AG04450 (cell line): ENCODE data around the gene BSPRY. TPM values are rescaled to one million over a fixed set of nuclear protein-coding genes. Genes with fewer than 3 reads are reported as not detected.

Experiments
- CTCF ChIA-PET: fragments of 300-600, 350-600 bp; formaldehyde crosslinking; extraction: SDS; loops from one replicate; lab custom pipeline; 2022; ENCODE audit warnings: antibody characterized with exemption, inconsistent platforms; lab: Charles Lee
- POLR2A ChIA-PET: fragments of 350-600 bp; formaldehyde crosslinking; extraction: SDS; loops from one replicate; lab custom pipeline; 2021; ENCODE audit warnings: antibody characterized with exemption, inconsistent platforms; lab: Yijun Ruan, JAX
- DNase-seq: peaks from one replicate; pipeline ENCODE4 v3.0.0-alpha.2; 2011; ENCODE audit warnings: low read depth, low spot score
- H3K27ac ChIP-seq: one replicate; pipeline ENCODE4 v1.5.1; 2012; ENCODE audit warnings: low read depth, low read length, control low read depth
- H3K27me3 ChIP-seq: one replicate; pipeline ENCODE4 v1.6.0; 2012; ENCODE audit warnings: low read length; ENCODE audit not compliant: control insufficient read depth, insufficient read depth
- H3K4me3 ChIP-seq: 2 replicates; pipeline ENCODE4 v1.5.1; 2011; ENCODE audit warnings: mild to moderate bottlenecking, low read depth, low read length, control low read depth
- H3K9me3 ChIP-seq: 2 replicates; pipeline ENCODE4 v1.5.1; 2012; ENCODE audit warnings: low read length; ENCODE audit not compliant: control insufficient read depth, insufficient read depth
- CTCF ChIP-seq: IDR thresholded peaks from 2 replicates; pipeline ENCODE4 v1.5.1; 2011; ENCODE audit warnings: low read depth, low read length, control low read depth, inconsistent platforms
- polyA minus RNA-seq: library from RNA; depleted of rRNA, polyadenylated mRNA; stranded (reverse); fragments of >200 nt; gene quantifications from 2 replicates; pipeline ENCODE4 v1.2.3, GENCODE V29; 2011; rRNA and poly(A)+ RNA removed
- polyA plus RNA-seq: library from polyadenylated mRNA; depleted of rRNA; stranded (reverse); fragments of >200 nt; gene quantifications from 2 replicates; pipeline ENCODE4 v1.2.3, GENCODE V29; 2011; rRNA removed

BSPRY gene
- polyA plus RNA-seq: not detected in 2 replicates
- not detected in 2 replicates for polyA minus RNA-seq

GRCh38 chr9:113349445-113350094 lies at the start of gene BSPRY:
BSPRY (plus strand) TSS chr9:113349541; CDS start chr9:113349580, 39 bp downstream.
- no peak for DNase-seq
- H3K27me3 ChIP-seq: peaks cover 50% of the 10 kb centered on the region
- no peak within 1 kb of the TSS for H3K27ac ChIP-seq
- CTCF ChIA-PET: no interaction called here
- no peak within 1 kb of the TSS for H3K4me3 ChIP-seq
- POLR2A ChIA-PET: interaction anchor here (1.4 kb wide), 1 partner anchor 10 kb away, joined by 5 read pairs; the partner anchor contains the start of gene WDR31
- H3K9me3 ChIP-seq: no peaks in the 10 kb centered on the region
- TF ChIP-seq CTCF: no peak

GRCh38 chr9:113299800-113300292 lies 49.5 kb upstream of the BSPRY start:
- Histone ChIP-seq H3K9me3 (peaks cover 2% of the 10 kb centered on the region; the same call in 1 of the 2 replicates), H3K4me3 (no peak overlapping the region), H3K27me3 (peaks cover 31% of the 10 kb centered on the region), H3K27ac (no peak overlapping the region)
- ChIA-PET CTCF (no interaction called here), POLR2A (interaction anchor here (0.7 kb wide), 1 partner anchor 110 kb away, joined by 3 read pairs; the partner anchor contains the start of genes C9orf43 and POLE3)
- DNase-seq: no peak
- TF ChIP-seq CTCF: no peak

- peaks cover 2% of the 10 kb centered on the region; the same call in 1 of the 2 replicates for H3K9me3 ChIP-seq
- no peak for DNase-seq
- no peak for TF ChIP-seq CTCF
- ChIA-PET CTCF (no interaction called here), POLR2A (no interaction called here)
- no peak overlapping the region for H3K4me3 ChIP-seq
- peaks cover 33% of the 10 kb centered on the region for H3K27me3 ChIP-seq
- H3K27ac ChIP-seq: no peak overlapping the region
Observed at GRCh38 chr9:113301548-113301947, 47.8 kb upstream of the BSPRY start.

- no peak for TF ChIP-seq CTCF
- no peak within 1 kb of the TSS for H3K4me3 ChIP-seq
- DNase-seq: no peak
- peaks cover 33% of the 10 kb centered on the region for H3K27me3 ChIP-seq
- POLR2A ChIA-PET: no interaction called here
- H3K9me3 ChIP-seq: peaks cover 2% of the 10 kb centered on the region; the same call in 1 of the 2 replicates
- no peak within 1 kb of the TSS for H3K27ac ChIP-seq
- CTCF ChIA-PET: no interaction called here
Observed at GRCh38 chr9:113302792-113303418, 46.4 kb upstream of the BSPRY start, which contains the start of gene RNF183. RNF183 (minus strand) TSS chr9:113303376; CDS start chr9:113298184, 5,192 bp downstream.
